KMS-11 (cell line): ENCODE measurements around the gene SET.

ENCODE experiments used
- H2AFZ ChIP-seq: fragments of 200-600 bp; sonication (generic); 2 replicates; pipeline ENCODE4 v1.6.1; 2016; ENCODE audit warnings: antibody characterized with exemption, mixed run types, low read depth
- H3K27ac ChIP-seq: fragments of 200-600 bp; sonication (generic); 2 replicates; pipeline ENCODE4 v1.6.1; 2016; ENCODE audit warnings: mild to moderate bottlenecking, mixed run types
- H3K27me3 ChIP-seq: fragments of 200-600 bp; sonication (generic); 2 replicates; pipeline ENCODE4 v1.6.1; 2017; ENCODE audit warnings: mild to moderate bottlenecking, low read depth, mixed run types, moderate library complexity; ENCODE audit not compliant: insufficient read depth
- H3K36me3 ChIP-seq: fragments of 200-600 bp; sonication (generic); 2 replicates; pipeline ENCODE4 v1.6.1; 2017; ENCODE audit warnings: mild to moderate bottlenecking, mixed run types; ENCODE audit not compliant: insufficient read depth
- H3K4me1 ChIP-seq: fragments of 200-600 bp; sonication (generic); 2 replicates; pipeline ENCODE4 v1.6.1; 2016; ENCODE audit warnings: mild to moderate bottlenecking, low read depth, mixed run types; ENCODE audit not compliant: poor library complexity, severe bottlenecking
- H3K4me2 ChIP-seq: fragments of 200-600 bp; sonication (generic); 2 replicates; pipeline ENCODE4 v1.7.0; 2016; ENCODE audit warnings: mild to moderate bottlenecking, mixed run types
- H3K4me3 ChIP-seq: fragments of 200-600 bp; sonication (generic); IDR thresholded peaks from 2 replicates; pipeline ENCODE4 v1.6.1; 2017; ENCODE audit warnings: low read depth, low read length, mixed read lengths; ENCODE audit not compliant: insufficient read depth
- H3K79me2 ChIP-seq: fragments of 200-600 bp; sonication (generic); 2 replicates; pipeline ENCODE4 v1.6.1; 2016; ENCODE audit warnings: low read depth, mixed run types; ENCODE audit not compliant: insufficient read depth
- H3K9ac ChIP-seq: fragments of 200-600 bp; sonication (generic); 2 replicates; pipeline ENCODE4 v1.6.1; 2016; ENCODE audit warnings: mild to moderate bottlenecking, mixed run types
- H4K20me1 ChIP-seq: fragments of 200-600 bp; sonication (generic); 2 replicates; pipeline ENCODE4 v1.6.1; 2016; ENCODE audit warnings: mild to moderate bottlenecking, mixed run types; ENCODE audit not compliant: insufficient read depth
- CTCF ChIP-seq: fragments of 200-600 bp; sonication (generic); conservative IDR thresholded peaks from 2 replicates; pipeline ENCODE4 v1.6.1; 2017; ENCODE audit warnings: low read depth, mild to moderate bottlenecking, antibody characterized with exemption, low read length, moderate library complexity, mixed read lengths

The SET gene

GRCh38 chr9:128685636-128686489 is 3.2 kb upstream of the SET start:
- H3K4me2 ChIP-seq, result peak overlapping the region; percentile 65
- peaks cover 74% of the 10 kb centered on the region for H3K79me2 ChIP-seq
- H4K20me1 ChIP-seq, result peaks cover 4% of the 10 kb centered on the region; the same call in 1 of the 2 replicates
- H3K27ac ChIP-seq, result peak overlapping the region; percentile 93; the same call in 1 of the 2 replicates
- H3K27me3 ChIP-seq, result no peaks in the 10 kb centered on the region
- H2AFZ ChIP-seq, result no peak overlapping the region; the same call in 1 of the 2 replicates
- no peak overlapping the region for H3K4me3 ChIP-seq
- TF ChIP-seq CTCF, result no peak
- peaks cover 54% of the 10 kb centered on the region for H3K4me1 ChIP-seq
- no peaks in the 10 kb centered on the region for H3K36me3 ChIP-seq
- H3K9ac ChIP-seq, result peak overlapping the region; percentile 97; the same call in 1 of the 2 replicates

GRCh38 chr9:128687453-128687852 is 1.6 kb upstream of the SET start:
- Histone ChIP-seq H2AFZ (no peak overlapping the region), H3K4me1 (peaks cover 65% of the 10 kb centered on the region), H3K9ac (no peak overlapping the region), H3K4me2 (peak overlapping the region; percentile 65; the same call in 1 of the 2 replicates), H4K20me1 (peaks cover 14% of the 10 kb centered on the region; the same call in 1 of the 2 replicates), H3K79me2 (peaks cover 86% of the 10 kb centered on the region), H3K27me3 (no peaks in the 10 kb centered on the region), H3K4me3 (no peak overlapping the region), H3K27ac (no peak overlapping the region), H3K36me3 (peaks cover 6% of the 10 kb centered on the region; the same call in 1 of the 2 replicates)
- no peak for TF ChIP-seq CTCF

GRCh38 chr9:128689293-128689774 is 312 bp downstream of the SET start:
- Histone ChIP-seq H3K79me2 (peaks cover 80% of the 10 kb centered on the region), H2AFZ (no peak overlapping the region), H4K20me1 (peaks cover 24% of the 10 kb centered on the region; the same call in 1 of the 2 replicates), H3K4me1 (peaks cover 75% of the 10 kb centered on the region), H3K27me3 (no peaks in the 10 kb centered on the region; the same call in 1 of the 2 replicates), H3K27ac (peak overlapping the region; percentile 69), H3K4me2 (no peak overlapping the region), H3K4me3 (no peak overlapping the region), H3K36me3 (peaks cover 25% of the 10 kb centered on the region; the same call in 1 of the 2 replicates), H3K9ac (peak overlapping the region; percentile 62)
- no peak for TF ChIP-seq CTCF

GRCh38 chr9:128689820-128690683 is 1.0 kb downstream of the SET start:
- Histone ChIP-seq H3K4me1 (peaks cover 69% of the 10 kb centered on the region), H3K36me3 (peaks cover 26% of the 10 kb centered on the region; the same call in 1 of the 2 replicates), H3K4me3 (no peak overlapping the region), H3K9ac (peak overlapping the region; percentile 79), H4K20me1 (peaks cover 25% of the 10 kb centered on the region; the same call in 1 of the 2 replicates), H3K27me3 (no peaks in the 10 kb centered on the region; the same call in 1 of the 2 replicates), H3K27ac (peak overlapping the region; percentile 66), H3K79me2 (peaks cover 73% of the 10 kb centered on the region), H3K4me2 (peak overlapping the region; percentile 91), H2AFZ (no peak overlapping the region)
- no peak for TF ChIP-seq CTCF
